GM12878 (cell line): ENCODE results near the gene CARHSP1. TPM values are rescaled to one million over a fixed set of nuclear protein-coding genes. Genes with fewer than 3 reads are reported as not detected.

Experiments used
- ATAC-seq: fragments of 200-7000 bp; cut with Tn5 transposase; 3 replicates; pipeline ENCODE4 v1.9.1; 2020; ENCODE audit warnings: mild to moderate bottlenecking, moderate library complexity
- BruUV-seq: library from RNA; stranded (reverse); fragments of 400-500 nt; replicated peaks from 2 replicates; lab custom pipeline; 2021; lab: Mats Ljungman, UMichigan
- CTCF ChIA-PET: fragments of 300-600 bp; sonication (Branson Sonifier 250); formaldehyde crosslinking; extraction: SDS; loops from one replicate; lab custom pipeline; 2021; ENCODE audit warnings: inconsistent platforms; lab: Yijun Ruan, JAX
- POLR2A ChIA-PET: fragments of 350-600 bp; formaldehyde crosslinking; extraction: SDS; loops from one replicate; lab custom pipeline; 2021; ENCODE audit warnings: inconsistent platforms; lab: Charles Lee
- RAD21 ChIA-PET: fragments of 300-600 bp; sonication (Branson Sonifier 250); formaldehyde crosslinking; loops from one replicate; lab custom pipeline; 2023; ENCODE audit warnings: antibody characterized with exemption; ENCODE audit not compliant: unreplicated experiment; lab: Charles Lee
- SMC1A ChIA-PET: fragments of 300-600 bp; sonication (Branson Sonifier 250); formaldehyde crosslinking; loops from one replicate; lab custom pipeline; 2023; ENCODE audit not compliant: unreplicated experiment, uncharacterized antibody; lab: Charles Lee
- DNase-seq: peaks from one replicate; pipeline ENCODE4 v3.0.0-alpha.2; 2011; ENCODE audit warnings: low read depth, low spot score
- FAIRE-seq: peaks from 3 replicates; lab custom pipeline; 2011; peaks lifted over from hg19 to GRCh38; lab: Jason Lieb, UNC
- H2AFZ ChIP-seq: 2 replicates; pipeline ENCODE4 v1.6.0; 2011; ENCODE audit warnings: low read depth, low read length, control low read depth; ENCODE audit not compliant: control insufficient read depth
- H3K27ac ChIP-seq: 2 replicates; pipeline ENCODE4 v1.5.1; 2011; ENCODE audit warnings: control low read depth; ENCODE audit not compliant: control insufficient read depth, insufficient read depth
- H3K27me3 ChIP-seq, 2 experiments: replicated peaks in 1 of 2; 2 replicates each; pipeline versions ENCODE4 v1.6.0 to v1.6.1; 2011; ENCODE audit warnings: low read length in 1 of 2; ENCODE audit not compliant: control insufficient read depth in 2 of 2, insufficient read depth in 2 of 2
- H3K36me3 ChIP-seq, 2 experiments: 2 replicates each; pipeline ENCODE4 v1.5.1; 2011; ENCODE audit warnings: low read length in 1 of 2; ENCODE audit not compliant: control insufficient read depth in 2 of 2, insufficient read depth in 2 of 2
- H3K4me1 ChIP-seq: 2 replicates; pipeline ENCODE4 v1.6.1; 2011; ENCODE audit warnings: mild to moderate bottlenecking, low read length, moderate library complexity, mixed read lengths; ENCODE audit not compliant: control insufficient read depth, insufficient read depth
- H3K4me2 ChIP-seq: 2 replicates; pipeline ENCODE4 v1.6.0; 2011; ENCODE audit warnings: control low read depth; ENCODE audit not compliant: control insufficient read depth, insufficient read depth
- H3K4me3 ChIP-seq: fragments of 200-600 bp; sonication (generic); 2 replicates; pipeline ENCODE4 v1.5.1; 2016
- H3K79me2 ChIP-seq: 2 replicates; pipeline ENCODE4 v1.6.0; 2011; ENCODE audit warnings: low read length; ENCODE audit not compliant: control insufficient read depth, insufficient read depth
- H3K9ac ChIP-seq: 2 replicates; pipeline ENCODE4 v1.8.0; 2011; ENCODE audit warnings: low read length, control low read depth, mixed read lengths; ENCODE audit not compliant: control insufficient read depth, insufficient read depth
- H3K9me3 ChIP-seq: replicated peaks from 3 replicates; pipeline ENCODE4 v1.5.1; 2011; ENCODE audit warnings: mild to moderate bottlenecking, low read length; ENCODE audit not compliant: control insufficient read depth, insufficient read depth
- H4K20me1 ChIP-seq: 2 replicates; pipeline ENCODE4 v1.6.0; 2011; ENCODE audit not compliant: control insufficient read depth, insufficient read depth
- CREM ChIP-seq: IDR thresholded peaks from 2 replicates; pipeline ENCODE4 v1.6.1; 2014; ENCODE audit warnings: antibody characterized with exemption, low read depth
- DPF2 ChIP-seq: fragments of 450-650 bp; IDR thresholded peaks from 2 replicates; pipeline ENCODE4 v1.6.1; 2017; ENCODE audit warnings: mild to moderate bottlenecking
- FOS ChIP-seq: IDR thresholded peaks from 3 replicates; pipeline ENCODE4 v1.6.1; 2011; ENCODE audit warnings: borderline replicate concordance; ENCODE audit not compliant: insufficient read length; ENCODE audit errors: extremely low read depth
- MEF2B ChIP-seq: fragments of 450-650 bp; IDR thresholded peaks from 2 replicates; pipeline ENCODE4 v1.6.1; 2018; ENCODE audit warnings: mild to moderate bottlenecking, moderate library complexity; ENCODE audit not compliant: partially characterized antibody, poor library complexity, severe bottlenecking
- RAD21 ChIP-seq: IDR thresholded peaks from 2 replicates; pipeline ENCODE4 v1.6.1; 2011; ENCODE audit warnings: mild to moderate bottlenecking, low read depth, low read length, moderate library complexity; ENCODE audit not compliant: insufficient read depth
- RFX5 ChIP-seq: IDR thresholded peaks from 2 replicates; pipeline ENCODE4 v1.6.1; 2011; ENCODE audit warnings: low read depth, low read length, improper control_type of control experiment
- SMAD5 ChIP-seq: IDR thresholded peaks from 2 replicates; pipeline ENCODE4 v1.6.1; 2016; ENCODE audit warnings: antibody characterized with exemption, low read depth
- SMARCA5 ChIP-seq: fragments of 450-650 bp; IDR thresholded peaks from 2 replicates; pipeline ENCODE4 v1.6.1; 2017; ENCODE audit warnings: mild to moderate bottlenecking
- SMC3 ChIP-seq: IDR thresholded peaks from 2 replicates; pipeline ENCODE4 v1.6.1; 2011; ENCODE audit warnings: low read length, improper control_type of control experiment, borderline replicate concordance
- ZNF207 ChIP-seq: fragments of 450-650 bp; IDR thresholded peaks from 2 replicates; pipeline ENCODE4 v1.6.1; 2014; ENCODE audit warnings: antibody characterized with exemption, mild to moderate bottlenecking, borderline replicate concordance
- ZNF384 ChIP-seq: IDR thresholded peaks from 2 replicates; pipeline ENCODE4 v1.6.1; 2012; ENCODE audit warnings: low read depth, mild to moderate bottlenecking, low read length, improper control_type of control experiment, borderline replicate concordance
- WGBS: methylation state at CpG from one replicate; pipeline ENCODE4 v1.1.6; 2016; ENCODE audit warnings: low lambda C conversion rate; ENCODE audit not compliant: insufficient replicate concordance, insufficient coverage; ENCODE audit errors: missing lambda C conversion rate; 5-methylcytosine and 5-hydroxymethylcytosine counted together
- in situ Hi-C: fragments of 300-500 bp; cut with MboI; formaldehyde crosslinking; loops from 9 replicates; pipeline ENCODE4 v1.14.3; 2018; ENCODE audit warnings: mixed read lengths
- intact Hi-C: fragments of 100-400 bp; cut with micrococcal nuclease; formaldehyde crosslinking; loops from one replicate; pipeline ENCODE4 v1.14.2; 2022; ENCODE audit not compliant: unreplicated experiment
- polyA plus RNA-seq, 11 experiments: library from polyadenylated mRNA; depleted of rRNA in 4 of 11; unstranded in 6 of 11; stranded (reverse) in 5 of 11; fragments of >200 nt; fragmentation: Nextera tagmentation in 4 of 11; fragmentation: Illumina TruSeq in 1 of 11; extraction: Ambion mirVana in 4 of 11; extraction: Trizol in 1 of 11; gene quantifications; 1 replicate in 1 of 11; 2 replicates in 10 of 11; pipeline versions ENCODE4 v1.2.1 to v1.2.3, GENCODE V29; 2011 to 2016; ENCODE audit warnings: inconsistent platforms in 2 of 11, missing spikeins in 2 of 11, low read depth in 1 of 11
- total RNA-seq, 4 experiments: library from RNA; depleted of rRNA in 3 of 4; stranded (reverse); fragments of >200 nt in 3 of 4; fragmentation: Illumina TruSeq in 1 of 4; extraction: Trizol in 1 of 4; gene quantifications; 2 replicates each; pipeline versions ENCODE4 v1.2.1 to v1.2.3, GENCODE V29; 2013 to 2021
- TF ChIP-seq, protein P1 (sequence below), 3 experiments: IDR thresholded peaks in 2 of 3; conservative IDR thresholded peaks in 1 of 3; 2 replicates each; pipeline ENCODE4 v1.5.1; 2011; ENCODE audit warnings: low read depth in 3 of 3, low read length in 3 of 3, mild to moderate bottlenecking in 3 of 3, control low read depth in 2 of 3, moderate library complexity in 2 of 3, inconsistent platforms in 1 of 3, mixed read lengths in 1 of 3; ENCODE audit not compliant: control insufficient read depth in 2 of 3, insufficient read depth in 1 of 3; ENCODE audit errors: extremely low read depth in 1 of 3
- TF ChIP-seq, protein P2 (sequence below): fragments of 450-650 bp; IDR thresholded peaks from 2 replicates; pipeline ENCODE4 v1.6.1; 2016; ENCODE audit warnings: mild to moderate bottlenecking
- TF ChIP-seq, protein P3 (sequence below): fragments of 450-650 bp; IDR thresholded peaks from 2 replicates; pipeline ENCODE4 v1.6.1; 2017; ENCODE audit warnings: mild to moderate bottlenecking, moderate library complexity

Gene CARHSP1
- total and polyA plus RNA-seq, 10 of the 15 experiments (the other 5 are each of a cell fraction or from before 2014, with no cell fraction given) = 5.5 to 112 (median 67.0) TPM

DNA sequence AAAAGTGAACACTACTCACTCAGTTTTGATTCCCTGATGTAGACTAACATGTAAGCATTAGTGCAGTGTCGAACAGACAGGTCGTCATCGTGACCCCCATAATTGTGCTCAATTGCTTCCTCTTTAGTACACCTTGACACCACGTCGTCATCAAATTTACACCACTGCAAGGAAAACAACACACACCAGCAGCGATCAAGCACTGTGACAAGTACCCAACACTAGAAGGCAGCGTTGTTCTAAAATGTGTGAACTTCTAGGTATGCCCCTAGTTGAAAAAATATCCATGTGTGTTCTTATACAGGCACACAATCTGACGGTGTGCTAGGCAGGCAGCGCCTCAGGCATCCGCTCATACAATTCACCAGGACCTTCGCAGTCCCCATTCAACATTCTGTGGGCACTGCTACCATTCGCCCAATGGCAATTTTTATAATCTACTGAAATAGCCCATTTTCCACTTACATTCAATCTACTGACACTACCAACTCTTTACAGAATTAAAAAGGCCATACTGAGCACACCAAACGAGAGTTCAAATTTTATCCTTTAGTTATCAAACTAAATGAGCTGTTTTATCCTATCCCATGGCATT lies 36.5 kb upstream of the CARHSP1 start:
- no peaks in the 10 kb centered on the region for H3K4me1 ChIP-seq
- ChIA-PET RAD21 (no interaction called here), SMC1A (interaction anchor here (1.0 to 1.6 kb wide), 3 partner anchors 13 to 104 kb away, joined by 3 to 5 read pairs (median 3); no protein-coding TSS in a partner anchor), POLR2A (no interaction called here), CTCF (interaction anchor here (1.0 to 2.5 kb wide), 7 partner anchors 10 to 198 kb away, joined by 3 to 9 read pairs (median 3); no protein-coding TSS in a partner anchor)
- in situ Hi-C loops = no loop called here
- H3K36me3 ChIP-seq = peaks cover 39 to 70% of the 10 kb centered on the region in 2 experiments
- ATAC-seq (peak; percentile 84), DNase-seq (no peak), FAIRE-seq (no peak)
- H3K9me3 ChIP-seq = no peaks in the 10 kb centered on the region
- no peak overlapping the region for H2AFZ ChIP-seq
- no peaks in the 10 kb centered on the region for H3K27me3 ChIP-seq
- intact Hi-C loops = loop anchor here (1.0 kb wide), 2 partner anchors 31 to 103 kb away; no protein-coding TSS in a partner anchor
- no peaks in the 10 kb centered on the region for H3K79me2 ChIP-seq
- WGBS = 73% methylated on average over 13 of the region's 13 CpGs
- no peaks in the 10 kb centered on the region for H4K20me1 ChIP-seq
- H3K9ac ChIP-seq = no peak overlapping the region
- no peak overlapping the region for H3K4me2 ChIP-seq
- no peak overlapping the region for H3K27ac ChIP-seq
- no TSS peak for BruUV-seq
- TF ChIP-seq, protein P1, sequence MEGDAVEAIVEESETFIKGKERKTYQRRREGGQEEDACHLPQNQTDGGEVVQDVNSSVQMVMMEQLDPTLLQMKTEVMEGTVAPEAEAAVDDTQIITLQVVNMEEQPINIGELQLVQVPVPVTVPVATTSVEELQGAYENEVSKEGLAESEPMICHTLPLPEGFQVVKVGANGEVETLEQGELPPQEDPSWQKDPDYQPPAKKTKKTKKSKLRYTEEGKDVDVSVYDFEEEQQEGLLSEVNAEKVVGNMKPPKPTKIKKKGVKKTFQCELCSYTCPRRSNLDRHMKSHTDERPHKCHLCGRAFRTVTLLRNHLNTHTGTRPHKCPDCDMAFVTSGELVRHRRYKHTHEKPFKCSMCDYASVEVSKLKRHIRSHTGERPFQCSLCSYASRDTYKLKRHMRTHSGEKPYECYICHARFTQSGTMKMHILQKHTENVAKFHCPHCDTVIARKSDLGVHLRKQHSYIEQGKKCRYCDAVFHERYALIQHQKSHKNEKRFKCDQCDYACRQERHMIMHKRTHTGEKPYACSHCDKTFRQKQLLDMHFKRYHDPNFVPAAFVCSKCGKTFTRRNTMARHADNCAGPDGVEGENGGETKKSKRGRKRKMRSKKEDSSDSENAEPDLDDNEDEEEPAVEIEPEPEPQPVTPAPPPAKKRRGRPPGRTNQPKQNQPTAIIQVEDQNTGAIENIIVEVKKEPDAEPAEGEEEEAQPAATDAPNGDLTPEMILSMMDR (IDR thresholded peaks at IDR 0.05 in 2 of 3, conservative IDR thresholded peaks at IDR 0.05 in 1 of 3; ENCODE audit: control insufficient read depth in 2 of 3, extremely low read depth in 1 of 3, insufficient read depth in 1 of 3, low read depth in 3 of 3, low read length in 3 of 3) = peak; percentile 58 to 67 (median 65); a peak in 5 of 6 replicates
- TF ChIP-seq SMARCA5 (no peak), ZNF207 (no peak), RFX5 (no peak), CREM (peak; percentile 19; the same call in 1 of the 2 replicates), SMC3 (peak; percentile 76), SMAD5 (no peak), DPF2 (no peak), RAD21 (peak; percentile 72), FOS (no peak), MEF2B (no peak), ZNF384 (no peak)
- TF ChIP-seq, protein P2, sequence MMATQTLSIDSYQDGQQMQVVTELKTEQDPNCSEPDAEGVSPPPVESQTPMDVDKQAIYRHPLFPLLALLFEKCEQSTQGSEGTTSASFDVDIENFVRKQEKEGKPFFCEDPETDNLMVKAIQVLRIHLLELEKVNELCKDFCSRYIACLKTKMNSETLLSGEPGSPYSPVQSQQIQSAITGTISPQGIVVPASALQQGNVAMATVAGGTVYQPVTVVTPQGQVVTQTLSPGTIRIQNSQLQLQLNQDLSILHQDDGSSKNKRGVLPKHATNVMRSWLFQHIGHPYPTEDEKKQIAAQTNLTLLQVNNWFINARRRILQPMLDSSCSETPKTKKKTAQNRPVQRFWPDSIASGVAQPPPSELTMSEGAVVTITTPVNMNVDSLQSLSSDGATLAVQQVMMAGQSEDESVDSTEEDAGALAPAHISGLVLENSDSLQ = no peak
- TF ChIP-seq, protein P3, sequence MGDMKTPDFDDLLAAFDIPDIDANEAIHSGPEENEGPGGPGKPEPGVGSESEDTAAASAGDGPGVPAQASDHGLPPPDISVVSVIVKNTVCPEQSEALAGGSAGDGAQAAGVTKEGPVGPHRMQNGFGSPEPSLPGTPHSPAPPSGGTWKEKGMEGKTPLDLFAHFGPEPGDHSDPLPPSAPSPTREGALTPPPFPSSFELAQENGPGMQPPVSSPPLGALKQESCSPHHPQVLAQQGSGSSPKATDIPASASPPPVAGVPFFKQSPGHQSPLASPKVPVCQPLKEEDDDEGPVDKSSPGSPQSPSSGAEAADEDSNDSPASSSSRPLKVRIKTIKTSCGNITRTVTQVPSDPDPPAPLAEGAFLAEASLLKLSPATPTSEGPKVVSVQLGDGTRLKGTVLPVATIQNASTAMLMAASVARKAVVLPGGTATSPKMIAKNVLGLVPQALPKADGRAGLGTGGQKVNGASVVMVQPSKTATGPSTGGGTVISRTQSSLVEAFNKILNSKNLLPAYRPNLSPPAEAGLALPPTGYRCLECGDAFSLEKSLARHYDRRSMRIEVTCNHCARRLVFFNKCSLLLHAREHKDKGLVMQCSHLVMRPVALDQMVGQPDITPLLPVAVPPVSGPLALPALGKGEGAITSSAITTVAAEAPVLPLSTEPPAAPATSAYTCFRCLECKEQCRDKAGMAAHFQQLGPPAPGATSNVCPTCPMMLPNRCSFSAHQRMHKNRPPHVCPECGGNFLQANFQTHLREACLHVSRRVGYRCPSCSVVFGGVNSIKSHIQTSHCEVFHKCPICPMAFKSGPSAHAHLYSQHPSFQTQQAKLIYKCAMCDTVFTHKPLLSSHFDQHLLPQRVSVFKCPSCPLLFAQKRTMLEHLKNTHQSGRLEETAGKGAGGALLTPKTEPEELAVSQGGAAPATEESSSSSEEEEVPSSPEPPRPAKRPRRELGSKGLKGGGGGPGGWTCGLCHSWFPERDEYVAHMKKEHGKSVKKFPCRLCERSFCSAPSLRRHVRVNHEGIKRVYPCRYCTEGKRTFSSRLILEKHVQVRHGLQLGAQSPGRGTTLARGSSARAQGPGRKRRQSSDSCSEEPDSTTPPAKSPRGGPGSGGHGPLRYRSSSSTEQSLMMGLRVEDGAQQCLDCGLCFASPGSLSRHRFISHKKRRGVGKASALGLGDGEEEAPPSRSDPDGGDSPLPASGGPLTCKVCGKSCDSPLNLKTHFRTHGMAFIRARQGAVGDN = no peak
- no peak overlapping the region for H3K4me3 ChIP-seq
